Measurements from ENCODE around the gene MEIOC.
"Not testable (repeated sequence)": the region's sequence is repeated elsewhere in the genome, so short reads cannot be mapped to it uniquely, and the experiment has no call there.

Gene MEIOC

DNA sequence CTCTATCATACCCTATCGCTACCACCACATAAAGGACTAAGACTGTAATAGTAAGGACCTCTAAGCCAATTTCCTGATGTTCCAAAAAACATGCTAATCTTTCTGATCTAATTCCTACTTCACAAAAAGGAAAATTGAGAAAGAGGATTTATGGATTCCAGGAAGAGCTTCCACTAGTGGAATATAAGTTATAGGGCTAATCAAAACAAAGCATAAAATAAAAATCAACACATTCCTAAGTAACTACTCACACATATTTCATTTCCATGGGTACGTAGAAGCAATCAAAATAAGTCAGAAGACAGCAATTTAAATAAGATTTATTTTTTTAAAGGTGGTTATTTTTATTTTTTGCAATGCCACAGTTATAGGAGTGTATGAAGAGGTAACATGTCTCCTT, 20.9 kb downstream of the MEIOC start:
- POLR2A ChIA-PET (ENCODE audit: low non-redundant PET), result no interaction called here
- TF ChIP-seq, protein P1, sequence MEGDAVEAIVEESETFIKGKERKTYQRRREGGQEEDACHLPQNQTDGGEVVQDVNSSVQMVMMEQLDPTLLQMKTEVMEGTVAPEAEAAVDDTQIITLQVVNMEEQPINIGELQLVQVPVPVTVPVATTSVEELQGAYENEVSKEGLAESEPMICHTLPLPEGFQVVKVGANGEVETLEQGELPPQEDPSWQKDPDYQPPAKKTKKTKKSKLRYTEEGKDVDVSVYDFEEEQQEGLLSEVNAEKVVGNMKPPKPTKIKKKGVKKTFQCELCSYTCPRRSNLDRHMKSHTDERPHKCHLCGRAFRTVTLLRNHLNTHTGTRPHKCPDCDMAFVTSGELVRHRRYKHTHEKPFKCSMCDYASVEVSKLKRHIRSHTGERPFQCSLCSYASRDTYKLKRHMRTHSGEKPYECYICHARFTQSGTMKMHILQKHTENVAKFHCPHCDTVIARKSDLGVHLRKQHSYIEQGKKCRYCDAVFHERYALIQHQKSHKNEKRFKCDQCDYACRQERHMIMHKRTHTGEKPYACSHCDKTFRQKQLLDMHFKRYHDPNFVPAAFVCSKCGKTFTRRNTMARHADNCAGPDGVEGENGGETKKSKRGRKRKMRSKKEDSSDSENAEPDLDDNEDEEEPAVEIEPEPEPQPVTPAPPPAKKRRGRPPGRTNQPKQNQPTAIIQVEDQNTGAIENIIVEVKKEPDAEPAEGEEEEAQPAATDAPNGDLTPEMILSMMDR (conservative IDR thresholded peaks at IDR 0.05; ENCODE audit: low read depth), result no peak
- CTCF ChIA-PET, result no interaction called here

DNA sequence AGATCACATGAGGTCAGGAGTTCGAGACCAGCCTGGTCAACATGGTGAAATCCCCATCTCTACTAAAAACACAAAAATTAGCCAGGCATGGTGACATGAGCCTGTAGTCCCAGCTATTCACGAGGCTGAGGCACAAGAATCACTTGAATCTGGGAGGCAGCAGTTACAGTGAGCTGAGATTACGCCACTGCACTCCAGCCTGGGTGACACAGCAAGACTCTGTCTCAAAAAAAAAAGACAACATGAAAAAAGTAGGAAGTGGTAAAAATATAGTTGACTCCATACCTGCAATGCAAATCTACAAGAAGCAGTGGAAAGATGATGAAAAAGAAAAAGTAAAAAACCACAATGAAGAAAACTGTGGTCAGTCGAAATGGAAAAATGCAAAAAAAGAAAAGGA, 27.0 kb downstream of the MEIOC start:
- H3K27ac ChIP-seq; POLR2A ChIA-PET (ENCODE audit: low non-redundant PET); DNase-seq (ENCODE audit: low spot score); CTCF ChIA-PET: not testable (repeated sequence)

More for the DNA sequence above, 20.9 kb downstream of the MEIOC start:
- no peak for DNase-seq (ENCODE audit: low spot score)
- H3K27ac ChIP-seq, result no peak overlapping the region

DNA sequence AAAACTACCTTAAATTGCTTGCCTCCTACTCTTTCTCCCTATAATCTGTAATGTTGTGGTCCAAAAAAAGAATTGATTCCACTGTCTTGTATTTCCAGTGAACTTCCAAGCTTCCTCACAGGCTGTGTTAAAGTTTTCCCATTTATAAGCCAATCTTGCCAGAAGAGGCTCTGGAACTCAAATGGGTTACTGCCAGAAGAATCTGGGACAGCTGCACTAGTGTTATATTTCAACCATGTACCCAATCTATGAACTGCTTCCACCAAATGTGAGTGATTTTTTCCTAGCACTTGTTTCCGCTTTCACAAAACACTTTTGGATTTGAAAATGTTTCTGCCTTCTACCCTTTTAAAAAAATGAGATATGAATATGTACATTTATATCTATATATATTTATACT, 31.5 kb downstream of the MEIOC start:
- DNase-seq (ENCODE audit: low spot score), result no peak
- ChIA-PET CTCF (interaction anchor here (0.7 kb wide), 1 partner anchor 305 kb away, joined by 7 read pairs; no protein-coding TSS in a partner anchor), POLR2A (ENCODE audit: low non-redundant PET) (no interaction called here)
- no peak overlapping the region for H3K27ac ChIP-seq
- TF ChIP-seq, protein P1 (conservative IDR thresholded peaks at IDR 0.05; ENCODE audit: low read depth), result no peak

DNA sequence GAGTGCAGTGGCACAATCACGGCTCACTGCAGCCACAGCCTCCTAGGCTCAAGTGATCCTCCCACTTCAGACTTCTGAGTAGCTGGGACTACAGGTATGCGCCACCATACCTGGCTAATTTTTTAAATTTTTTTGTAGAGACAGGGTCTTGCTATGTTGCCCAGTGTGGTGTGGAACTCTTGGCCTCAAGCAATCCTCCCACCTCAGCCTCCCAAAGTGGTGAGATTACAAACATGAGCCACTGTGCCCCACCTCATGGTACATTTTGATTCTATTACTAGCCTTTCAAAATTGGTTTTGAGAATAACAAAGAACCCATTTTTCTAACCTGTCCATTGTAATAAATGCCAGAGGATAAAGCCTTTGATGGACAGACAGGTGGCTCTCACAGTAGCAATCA, 31.9 kb downstream of the MEIOC start:
- CTCF ChIA-PET, result interaction anchor here (0.6 kb wide), 1 partner anchor 152 kb away, joined by 4 read pairs; no protein-coding TSS in a partner anchor

DNA sequence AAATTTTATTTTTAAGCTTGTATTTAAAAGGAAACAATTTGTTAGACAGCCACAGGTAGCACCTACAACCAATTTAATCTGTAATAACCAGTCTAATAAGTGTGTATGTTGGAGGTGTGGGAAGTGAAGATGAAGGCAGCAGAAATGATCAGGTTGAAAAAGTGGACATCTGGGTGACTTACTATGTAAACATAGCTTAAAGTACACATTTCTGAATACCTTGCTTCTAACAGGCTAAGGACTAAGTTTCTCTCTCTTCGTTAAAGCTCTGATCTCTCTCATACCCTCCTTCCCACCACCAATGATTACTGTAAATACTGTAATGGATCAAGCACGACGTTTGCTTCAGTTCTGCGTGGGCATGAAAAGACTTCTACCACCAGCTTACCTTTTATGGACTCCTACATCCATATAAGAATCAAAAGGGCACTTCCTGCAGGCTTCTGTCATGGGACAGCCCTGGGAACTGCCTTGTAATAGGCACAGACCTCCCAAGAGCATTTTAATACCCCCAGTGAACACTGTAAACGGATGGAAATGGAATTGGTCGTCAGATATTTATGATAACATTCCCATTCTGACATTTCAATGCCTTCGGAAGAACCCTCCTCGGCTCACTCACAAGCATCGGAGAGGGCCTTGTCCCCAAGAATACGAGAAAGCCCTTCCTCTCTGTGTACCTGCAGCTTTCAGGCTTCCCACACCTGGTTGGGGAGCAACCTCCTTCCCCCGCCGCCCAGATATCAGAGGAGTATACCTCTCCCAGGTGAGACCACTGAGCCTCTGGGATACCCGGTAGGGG, 32.6 kb downstream of the MEIOC start:
- CTCF ChIA-PET, result interaction anchor here (0.6 kb wide), 1 partner anchor 153 kb away, joined by 4 read pairs; no protein-coding TSS in a partner anchor
- DNase-seq (ENCODE audit: low spot score), result peak; percentile 44
- TF ChIP-seq, protein P1 (conservative IDR thresholded peaks at IDR 0.05; ENCODE audit: low read depth), result no peak
- POLR2A ChIA-PET (ENCODE audit: low non-redundant PET), result interaction anchor here (0.6 kb wide), 1 partner anchor 59 kb away, joined by 3 read pairs; no protein-coding TSS in a partner anchor
- H3K27ac ChIP-seq, result peak overlapping the region; percentile 93

More for the DNA sequence above, 31.9 kb downstream of the MEIOC start:
- DNase-seq (ENCODE audit: low spot score), result no peak
- no peak overlapping the region for H3K27ac ChIP-seq
- TF ChIP-seq, protein P1 (conservative IDR thresholded peaks at IDR 0.05; ENCODE audit: low read depth), result no peak
- POLR2A ChIA-PET (ENCODE audit: low non-redundant PET), result no interaction called here

DNA sequence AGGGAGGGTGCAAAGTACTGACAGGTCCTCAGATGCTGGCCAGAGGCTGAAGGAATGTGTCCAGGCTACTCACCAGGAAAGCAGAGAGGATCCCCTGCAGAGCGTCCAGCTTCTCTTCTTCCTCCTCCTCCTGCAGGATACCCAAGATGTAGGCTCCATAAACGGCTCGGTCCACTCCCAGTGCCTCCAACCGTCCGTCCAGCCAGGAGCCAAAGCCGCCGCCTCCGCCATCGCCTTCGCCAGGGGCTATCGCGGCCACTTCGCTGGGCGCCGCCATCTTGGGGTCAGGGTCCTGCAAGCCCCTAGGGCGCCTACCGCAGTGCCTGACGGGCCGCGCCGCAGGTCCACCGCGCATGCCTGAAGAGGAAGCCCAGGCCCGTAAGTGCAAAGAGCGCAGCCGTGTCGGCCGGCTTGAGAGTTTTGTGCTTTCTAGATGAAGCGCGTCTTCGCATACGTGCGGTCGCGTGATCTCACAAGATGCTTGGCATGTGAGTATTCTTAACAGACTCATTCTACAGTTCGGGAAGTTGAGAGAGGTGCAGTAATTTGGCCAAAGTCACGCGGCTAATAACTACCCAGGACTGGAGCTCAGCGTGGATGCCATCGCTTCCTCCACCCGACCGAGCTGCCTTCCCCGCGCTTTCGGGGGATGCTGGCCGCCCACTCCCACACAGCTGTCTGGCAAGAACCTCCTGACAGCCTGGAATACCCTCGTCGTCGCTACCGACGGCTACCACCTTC, 33.4 kb downstream of the MEIOC start, which contains the start of gene CCDC43:
TSS of gene CCDC43 (minus strand) at position 300 of the 741 bp plus-strand sequence. CDS start at position 277, 23 bp downstream.
- ChIA-PET CTCF (interaction anchor here (0.7 to 1.2 kb wide), 2 partner anchors 15 to 845 kb away, joined by 3 read pairs; no protein-coding TSS in a partner anchor), POLR2A (ENCODE audit: low non-redundant PET) (interaction anchor here (0.6 kb wide), 1 partner anchor 58 kb away, joined by 3 read pairs; no protein-coding TSS in a partner anchor)

More for the DNA sequence above, 33.4 kb downstream of the MEIOC start, which contains the start of gene CCDC43:
- TF ChIP-seq, protein P1 (conservative IDR thresholded peaks at IDR 0.05; ENCODE audit: low read depth), result no peak
- H3K27ac ChIP-seq, result peak within 1 kb of the TSS; percentile 93
- peak; percentile 92 for DNase-seq (ENCODE audit: low spot score)

Data from RWPE1 (cell line).